MM.1S (cell line): ENCODE measurements around the gene DYNC1LI1.

Experiments
- CTCF ChIP-seq: fragments of 300-600 bp; sonication (generic); IDR thresholded peaks from 2 replicates; pipeline ENCODE4 v1.5.1; 2016; ENCODE audit warnings: antibody characterized with exemption, low read length, mixed read lengths
- EZH2 ChIP-seq: fragments of 300-600 bp; sonication (generic); optimal IDR thresholded peaks from 2 replicates; pipeline ENCODE3; 2017; ENCODE audit warnings: low read depth, mild to moderate bottlenecking, antibody characterized with exemption, low read length, mixed read lengths
- EZH2phosphoT487 ChIP-seq: fragments of 300-600 bp; sonication (generic); IDR thresholded peaks from 2 replicates; pipeline ENCODE4 v1.6.1; 2018; ENCODE audit warnings: antibody characterized with exemption, low read length

- TF ChIP-seq CTCF (no peak), EZH2 (no peak), EZH2phosphoT487 (no peak)
Observed at GRCh38 chr3:32492684-32493436, 77.8 kb downstream of the DYNC1LI1 start.
